Sigmoid colon (tissue), 7 donors: ENCODE results near the gene PTPRF. TPM values are rescaled to one million over a fixed set of nuclear protein-coding genes. Genes with fewer than 3 reads are reported as not detected.

Source experiments
- DNase-seq: peaks from one replicate; pipeline ENCODE4 v3.0.0-alpha.2; 2019
- H3K27ac ChIP-seq, 4 donors: fragments of 200-600 bp; sonication (generic); one replicate each; pipeline ENCODE4 v1.5.1; 2016 to 2019; ENCODE audit warnings: mild to moderate bottlenecking in 1 of 4
- H3K27me3 ChIP-seq, 3 donors: fragments of 200-600 bp; sonication (generic); one replicate each; pipeline ENCODE4 v1.5.1; 2019; ENCODE audit warnings: mild to moderate bottlenecking in 1 of 3
- H3K36me3 ChIP-seq, 4 donors: fragments of 200-600 bp; sonication (generic); one replicate each; pipeline ENCODE4 v1.5.1; 2016 to 2019
- H3K4me1 ChIP-seq, 4 donors: fragments of 200-600 bp; sonication (generic); one replicate each; pipeline ENCODE4 v1.5.1; 2017 to 2019
- H3K4me3 ChIP-seq, 4 donors: fragments of 200-600 bp; sonication (generic); one replicate each; pipeline ENCODE4 v1.5.1; 2017 to 2019; ENCODE audit warnings: mild to moderate bottlenecking in 2 of 4, moderate library complexity in 1 of 4
- H3K9me3 ChIP-seq, 4 donors: fragments of 200-600 bp in 3 of 4; sonication (generic) in 3 of 4; one replicate each; pipeline versions ENCODE4 v1.5.1 to v1.6.1; 2013 to 2019
- EP300 ChIP-seq, 4 donors: sonication (generic); formaldehyde crosslinking; IDR thresholded peaks; one replicate each; pipeline ENCODE4 v1.6.1; 2017; ENCODE audit warnings: antibody characterized with exemption in 4 of 4
- POLR2A ChIP-seq, 2 donors: fragments of 450-650 bp; IDR thresholded peaks; one replicate each; pipeline ENCODE4 v1.6.1; 2016; ENCODE audit warnings: antibody characterized with exemption in 2 of 2, mild to moderate bottlenecking in 2 of 2, moderate library complexity in 2 of 2
- POLR2AphosphoS5 ChIP-seq, 4 donors: sonication (generic); formaldehyde crosslinking; IDR thresholded peaks; one replicate each; pipeline ENCODE4 v1.6.1; 2017; ENCODE audit warnings: antibody characterized with exemption in 4 of 4
- WGBS, 2 donors: extraction: QIAGEN DNeasy Blood & Tissue Kit; methylation state at CpG; one replicate each; pipeline ENCODE4 v1.1.7; 2013; 5-methylcytosine and 5-hydroxymethylcytosine counted together
- intact Hi-C: fragments of 100-400 bp; cut with DNase I; formaldehyde crosslinking; loops from one replicate; pipeline ENCODE4 v1.15.1; 2023
- polyA plus RNA-seq, 3 donors: library from polyadenylated mRNA; stranded (reverse); fragments of 200-250 nt; gene quantifications; one replicate each; pipeline ENCODE4 v1.2.3, GENCODE V29; 2013
- total RNA-seq, 4 donors: library from RNA; depleted of rRNA; stranded (reverse); fragments of >200 nt; gene quantifications; one replicate each; pipeline ENCODE4 v1.1.0, GENCODE V29; 2016
- TF ChIP-seq, protein P1 (sequence below), 4 experiments: fragments of 450-650 bp in 3 of 4; fragments of 200-600 bp in 1 of 4; IDR thresholded peaks; one replicate each; pipeline ENCODE4 v1.5.1; 2016 to 2019; ENCODE audit warnings: antibody characterized with exemption in 4 of 4, mild to moderate bottlenecking in 3 of 4, moderate library complexity in 2 of 4
- donor health status: healthy with polysubstance abuse.
- donor health status: Bipolar disorder and iron deficiency.
- donor health status: healthy.

PTPRF gene
- total and polyA plus RNA-seq, 7 donors: 18.6 to 125 (median 40.0) TPM

DNA sequence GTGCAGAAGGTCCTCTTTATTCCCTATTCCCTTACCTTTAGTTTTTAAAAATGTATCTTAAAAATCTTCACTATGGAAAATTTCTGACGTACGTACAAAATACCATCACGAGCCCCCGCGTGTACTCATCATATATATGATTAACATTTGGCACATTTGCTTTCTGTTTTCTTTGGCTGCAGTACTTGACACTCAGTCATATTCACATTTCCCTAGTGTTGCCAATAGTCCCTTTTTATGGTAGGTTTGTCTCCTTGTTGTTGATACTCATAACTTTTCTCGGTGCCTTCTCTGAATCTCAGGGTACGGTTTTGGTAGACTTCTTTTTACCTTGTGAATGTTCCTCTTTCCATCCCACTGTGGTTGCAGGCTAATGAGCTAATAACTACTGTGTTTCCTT is 142.6 kb downstream of the PTPRF start:
- intact Hi-C loops: no loop called here
- TF ChIP-seq POLR2AphosphoS5 (IDR thresholded peaks at IDR 0.05): no peak
- TF ChIP-seq, protein P1, sequence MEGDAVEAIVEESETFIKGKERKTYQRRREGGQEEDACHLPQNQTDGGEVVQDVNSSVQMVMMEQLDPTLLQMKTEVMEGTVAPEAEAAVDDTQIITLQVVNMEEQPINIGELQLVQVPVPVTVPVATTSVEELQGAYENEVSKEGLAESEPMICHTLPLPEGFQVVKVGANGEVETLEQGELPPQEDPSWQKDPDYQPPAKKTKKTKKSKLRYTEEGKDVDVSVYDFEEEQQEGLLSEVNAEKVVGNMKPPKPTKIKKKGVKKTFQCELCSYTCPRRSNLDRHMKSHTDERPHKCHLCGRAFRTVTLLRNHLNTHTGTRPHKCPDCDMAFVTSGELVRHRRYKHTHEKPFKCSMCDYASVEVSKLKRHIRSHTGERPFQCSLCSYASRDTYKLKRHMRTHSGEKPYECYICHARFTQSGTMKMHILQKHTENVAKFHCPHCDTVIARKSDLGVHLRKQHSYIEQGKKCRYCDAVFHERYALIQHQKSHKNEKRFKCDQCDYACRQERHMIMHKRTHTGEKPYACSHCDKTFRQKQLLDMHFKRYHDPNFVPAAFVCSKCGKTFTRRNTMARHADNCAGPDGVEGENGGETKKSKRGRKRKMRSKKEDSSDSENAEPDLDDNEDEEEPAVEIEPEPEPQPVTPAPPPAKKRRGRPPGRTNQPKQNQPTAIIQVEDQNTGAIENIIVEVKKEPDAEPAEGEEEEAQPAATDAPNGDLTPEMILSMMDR (IDR thresholded peaks at IDR 0.05): no peak
- TF ChIP-seq POLR2A (IDR thresholded peaks at IDR 0.05): no peak
- TF ChIP-seq EP300 (IDR thresholded peaks at IDR 0.05): no peak
- H3K36me3 ChIP-seq: peaks cover 39 to 85% (median 51%) of the 10 kb centered on the region in 4 donors

More for the DNA sequence above, 142.6 kb downstream of the PTPRF start:
- no peaks in the 10 kb centered on the region for H3K9me3 ChIP-seq
- H3K4me3 ChIP-seq: no peak overlapping the region
- WGBS, 2 donors: 95% methylated on average over 7 of the region's 7 CpGs
- H3K27me3 ChIP-seq: no peaks in the 10 kb centered on the region
- no peaks in the 10 kb centered on the region for H3K4me1 ChIP-seq
- no peak overlapping the region for H3K27ac ChIP-seq
- DNase-seq: no peak

Other genes with a start within 250 kb of the PTPRF start
- gene C1orf210, start 245.3 kb upstream of the PTPRF start, total RNA-seq: 1 to 10 TPM in 1 of 4 donors, not detected in 3; 2.1 TPM
- gene C1orf210, start 245.3 kb upstream of the PTPRF start, polyA plus RNA-seq: 10 to 100 TPM; 44.6 to 68.5 (median 64.3) TPM
- gene TIE1, start 229.9 kb upstream of the PTPRF start, total RNA-seq: 10 to 100 TPM in 3 of 4 donors, 1 to 10 TPM in 1; 8.8 to 33.8 (median 10.2) TPM
- gene TIE1, start 229.9 kb upstream of the PTPRF start, polyA plus RNA-seq: 1 to 10 TPM; 1.2 to 9.5 (median 1.8) TPM
- gene MPL, start 193.1 kb upstream of the PTPRF start, total RNA-seq: not detected
- not detected for gene MPL, start 193.1 kb upstream of the PTPRF start, polyA plus RNA-seq
- gene CDC20, start 171.9 kb upstream of the PTPRF start, total RNA-seq: 1 to 10 TPM in 2 of 4 donors, under 1 TPM in 2; 0.66 to 3.4 (median 1.2) TPM
- 10 to 100 TPM; 11.4 to 65.7 (median 17.1) TPM for gene CDC20, start 171.9 kb upstream of the PTPRF start, polyA plus RNA-seq
- 10 to 100 TPM; 26.8 to 39.6 (median 29.5) TPM for gene ELOVL1, start 162.9 kb upstream of the PTPRF start, total RNA-seq
- gene ELOVL1, start 162.9 kb upstream of the PTPRF start, polyA plus RNA-seq: 100 to 1,000 TPM in 1 of 3 donors, 10 to 100 TPM in 2; 43.2 to 155 (median 63.6) TPM
- 10 to 100 TPM; 25.3 to 33.4 (median 29.6) TPM for gene MED8, start 141.1 kb upstream of the PTPRF start, total RNA-seq
- 10 to 100 TPM; 34.2 to 43.9 (median 36.6) TPM for gene MED8, start 141.1 kb upstream of the PTPRF start, polyA plus RNA-seq
- 10 to 100 TPM; 19.1 to 47.4 (median 25.2) TPM for gene SZT2, start 141.0 kb upstream of the PTPRF start, total RNA-seq
- gene SZT2, start 141.0 kb upstream of the PTPRF start, polyA plus RNA-seq: 10 to 100 TPM in 1 of 3 donors, 1 to 10 TPM in 2; 4.6 to 39.2 (median 4.8) TPM
- 100 to 1,000 TPM in 1 of 4 donors, 10 to 100 TPM in 3; 65.8 to 104 (median 78.7) TPM for gene HYI, start 77.0 kb upstream of the PTPRF start, total RNA-seq
- gene HYI, start 77.0 kb upstream of the PTPRF start, polyA plus RNA-seq: 10 to 100 TPM; 40.4 to 72.8 (median 55.9) TPM
- 10 to 100 TPM; 16.2 to 30.7 (median 17.5) TPM for gene KDM4A, start 119.3 kb downstream of the PTPRF start, total RNA-seq
- gene KDM4A, start 119.3 kb downstream of the PTPRF start, polyA plus RNA-seq: 10 to 100 TPM; 16.8 to 25.2 (median 25.0) TPM
- gene ST3GAL3, start 176.7 kb downstream of the PTPRF start, total RNA-seq: 10 to 100 TPM; 21.3 to 31.4 (median 23.8) TPM
- 10 to 100 TPM in 2 of 3 donors, 1 to 10 TPM in 1; 7.2 to 18.0 (median 13.1) TPM for gene ST3GAL3, start 176.7 kb downstream of the PTPRF start, polyA plus RNA-seq